ENCODE measurements around the gene TEX9. TPM values are rescaled to one million over a fixed set of nuclear protein-coding genes. Genes with fewer than 3 reads are reported as not detected.

Gene TEX9
- total RNA-seq = 4.5 and 6.1 TPM in 2 replicates

DNA sequence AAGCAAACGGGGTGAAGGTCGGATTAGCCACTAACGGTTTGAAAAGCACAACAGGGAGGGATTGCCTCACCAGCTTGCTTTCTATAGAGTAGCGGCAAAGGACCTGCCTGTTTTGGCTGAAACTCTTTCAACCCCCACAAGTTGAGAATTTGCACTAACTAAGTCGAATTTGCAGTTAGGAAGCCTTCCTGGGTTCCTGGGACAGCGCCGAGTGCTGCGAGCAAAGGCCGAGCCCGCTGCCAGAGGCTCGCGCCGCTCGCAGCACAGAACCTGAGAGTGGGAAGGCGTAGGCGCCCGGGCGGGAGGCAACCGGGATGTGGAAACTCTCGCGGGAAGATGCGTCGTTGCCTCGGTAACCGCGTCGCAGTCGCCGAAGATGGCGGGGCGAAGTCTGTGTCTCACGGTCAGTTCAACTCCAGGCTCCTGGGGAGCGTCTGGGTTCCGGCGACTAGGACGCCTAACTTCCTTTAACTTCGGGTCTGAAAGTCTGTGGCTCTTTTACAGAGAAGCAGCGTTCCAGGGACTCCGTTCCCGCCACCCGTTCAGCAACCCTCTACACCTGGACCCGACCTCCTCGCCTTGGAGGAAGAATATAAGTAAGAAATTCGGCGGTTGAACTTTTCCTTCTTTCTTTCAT is at the start of gene TEX9:
Gene TEX9, plus strand, starts transcription at position 352 of the 637 bp plus-strand sequence. Its CDS starts 25 bp downstream, at position 377.

GRCh38 chr15:56464893-56465520 is 99.8 kb downstream of the TEX9 start, which contains the start of gene MNS1:
Gene MNS1, minus strand, starts transcription at chr15:56465137. Its CDS starts 165 bp downstream, at chr15:56464972.

Other genes with a start within 250 kb of the TEX9 start
- gene RFX7, start 121.5 kb upstream of the TEX9 start, total RNA-seq = 5.9 and 8.4 TPM in 2 replicates
- gene MNS1, start 99.7 kb downstream of the TEX9 start, total RNA-seq = 0.89 and 1.3 TPM in 2 replicates